Ascending aorta (tissue), 2 donors: Measurements from ENCODE around the gene CCL17. TPM values are rescaled to one million over a fixed set of nuclear protein-coding genes. Genes with fewer than 3 reads are reported as not detected.

ENCODE experiments used
- DNase-seq, 2 donors: peaks; one replicate each; pipeline ENCODE4 v3.0.0-alpha.2; 2019; ENCODE audit warnings: low spot score in 2 of 2
- H3K27ac ChIP-seq, 2 donors: fragments of 200-600 bp; sonication (generic); one replicate each; pipeline ENCODE4 v1.5.1; 2016 to 2017; ENCODE audit warnings: mild to moderate bottlenecking in 1 of 2
- H3K27me3 ChIP-seq: fragments of 200-600 bp; sonication (generic); one replicate; pipeline ENCODE4 v1.5.1; 2017
- H3K36me3 ChIP-seq, 2 donors: fragments of 200-600 bp; sonication (generic); one replicate each; pipeline ENCODE4 v1.5.1; 2016
- H3K4me1 ChIP-seq, 2 donors: fragments of 200-600 bp; sonication (generic); one replicate each; pipeline ENCODE4 v1.5.1; 2016 to 2017; ENCODE audit warnings: mild to moderate bottlenecking in 1 of 2
- H3K4me3 ChIP-seq, 2 donors: fragments of 200-600 bp; sonication (generic); one replicate each; pipeline ENCODE4 v1.5.1; 2016 to 2017; ENCODE audit warnings: mild to moderate bottlenecking in 1 of 2
- H3K9me3 ChIP-seq, 2 donors: fragments of 200-600 bp; sonication (generic); one replicate each; pipeline ENCODE4 v1.5.1; 2016
- intact Hi-C: fragments of 100-400 bp; cut with DNase I; formaldehyde crosslinking; loops from one replicate; pipeline ENCODE4 v1.15.1; 2023
- total RNA-seq: library from RNA; depleted of rRNA; stranded (reverse); fragments of >200 nt; gene quantifications from one replicate; pipeline ENCODE4 v1.1.0, GENCODE V29; 2016
- TF ChIP-seq, protein P1 (sequence below), 3 experiments: fragments of 200-600 bp in 2 of 3; fragments of 450-650 bp in 1 of 3; sonication (generic) in 2 of 3; IDR thresholded peaks; one replicate each; pipeline ENCODE4 v1.5.1; 2016 to 2019; ENCODE audit warnings: antibody characterized with exemption in 3 of 3, mild to moderate bottlenecking in 1 of 3, moderate library complexity in 1 of 3

CCL17 gene
- total RNA-seq, 1 donor from 2014 or later, result not detected

GRCh38 chr16:57380671-57381462 lies 23.7 kb upstream of the CCL17 start:
- H3K9me3 ChIP-seq, result no peaks in the 10 kb centered on the region
- H3K36me3 ChIP-seq, result peaks cover 30% of the 10 kb centered on the region in 2 donors
- peak overlapping the region; percentile 72 to 94 for H3K27ac ChIP-seq
- peaks cover 2 to 42% of the 10 kb centered on the region in 2 donors for H3K4me1 ChIP-seq
- TF ChIP-seq, protein P1, sequence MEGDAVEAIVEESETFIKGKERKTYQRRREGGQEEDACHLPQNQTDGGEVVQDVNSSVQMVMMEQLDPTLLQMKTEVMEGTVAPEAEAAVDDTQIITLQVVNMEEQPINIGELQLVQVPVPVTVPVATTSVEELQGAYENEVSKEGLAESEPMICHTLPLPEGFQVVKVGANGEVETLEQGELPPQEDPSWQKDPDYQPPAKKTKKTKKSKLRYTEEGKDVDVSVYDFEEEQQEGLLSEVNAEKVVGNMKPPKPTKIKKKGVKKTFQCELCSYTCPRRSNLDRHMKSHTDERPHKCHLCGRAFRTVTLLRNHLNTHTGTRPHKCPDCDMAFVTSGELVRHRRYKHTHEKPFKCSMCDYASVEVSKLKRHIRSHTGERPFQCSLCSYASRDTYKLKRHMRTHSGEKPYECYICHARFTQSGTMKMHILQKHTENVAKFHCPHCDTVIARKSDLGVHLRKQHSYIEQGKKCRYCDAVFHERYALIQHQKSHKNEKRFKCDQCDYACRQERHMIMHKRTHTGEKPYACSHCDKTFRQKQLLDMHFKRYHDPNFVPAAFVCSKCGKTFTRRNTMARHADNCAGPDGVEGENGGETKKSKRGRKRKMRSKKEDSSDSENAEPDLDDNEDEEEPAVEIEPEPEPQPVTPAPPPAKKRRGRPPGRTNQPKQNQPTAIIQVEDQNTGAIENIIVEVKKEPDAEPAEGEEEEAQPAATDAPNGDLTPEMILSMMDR (IDR thresholded peaks at IDR 0.05), result no peak
- peak in 1 of 2 donors; percentile 72 for DNase-seq
- H3K4me3 ChIP-seq, result no peak overlapping the region
- intact Hi-C loops, result no loop called here
- no peaks in the 10 kb centered on the region for H3K27me3 ChIP-seq

DNA sequence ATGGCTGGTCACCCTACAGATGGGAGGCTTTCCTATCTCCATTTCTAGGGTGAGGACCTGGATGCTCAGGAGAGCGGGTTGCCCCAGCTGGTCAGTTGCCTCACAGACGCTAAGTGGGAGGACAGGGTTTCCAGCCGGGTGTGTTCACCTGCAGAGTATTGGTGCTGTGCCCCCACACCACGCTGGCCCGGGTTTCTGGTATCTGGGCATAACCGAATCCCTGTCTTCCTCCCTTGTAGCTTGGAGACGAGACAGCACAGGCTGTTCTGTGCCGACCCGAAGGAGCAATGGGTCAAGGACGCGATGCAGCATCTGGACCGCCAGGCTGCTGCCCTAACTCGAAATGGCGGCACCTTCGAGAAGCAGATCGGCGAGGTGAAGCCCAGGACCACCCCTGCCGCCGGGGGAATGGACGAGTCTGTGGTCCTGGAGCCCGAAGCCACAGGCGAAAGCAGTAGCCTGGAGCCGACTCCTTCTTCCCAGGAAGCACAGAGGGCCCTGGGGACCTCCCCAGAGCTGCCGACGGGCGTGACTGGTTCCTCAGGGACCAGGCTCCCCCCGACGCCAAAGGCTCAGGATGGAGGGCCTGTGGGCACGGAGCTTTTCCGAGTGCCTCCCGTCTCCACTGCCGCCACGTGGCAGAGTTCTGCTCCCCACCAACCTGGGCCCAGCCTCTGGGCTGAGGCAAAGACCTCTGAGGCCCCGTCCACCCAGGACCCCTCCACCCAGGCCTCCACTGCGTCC lies 22.6 kb upstream of the CCL17 start:
- TF ChIP-seq, protein P1 (IDR thresholded peaks at IDR 0.05), result no peak
- peaks cover 0 to 46% of the 10 kb centered on the region in 2 donors for H3K4me1 ChIP-seq

DNA sequence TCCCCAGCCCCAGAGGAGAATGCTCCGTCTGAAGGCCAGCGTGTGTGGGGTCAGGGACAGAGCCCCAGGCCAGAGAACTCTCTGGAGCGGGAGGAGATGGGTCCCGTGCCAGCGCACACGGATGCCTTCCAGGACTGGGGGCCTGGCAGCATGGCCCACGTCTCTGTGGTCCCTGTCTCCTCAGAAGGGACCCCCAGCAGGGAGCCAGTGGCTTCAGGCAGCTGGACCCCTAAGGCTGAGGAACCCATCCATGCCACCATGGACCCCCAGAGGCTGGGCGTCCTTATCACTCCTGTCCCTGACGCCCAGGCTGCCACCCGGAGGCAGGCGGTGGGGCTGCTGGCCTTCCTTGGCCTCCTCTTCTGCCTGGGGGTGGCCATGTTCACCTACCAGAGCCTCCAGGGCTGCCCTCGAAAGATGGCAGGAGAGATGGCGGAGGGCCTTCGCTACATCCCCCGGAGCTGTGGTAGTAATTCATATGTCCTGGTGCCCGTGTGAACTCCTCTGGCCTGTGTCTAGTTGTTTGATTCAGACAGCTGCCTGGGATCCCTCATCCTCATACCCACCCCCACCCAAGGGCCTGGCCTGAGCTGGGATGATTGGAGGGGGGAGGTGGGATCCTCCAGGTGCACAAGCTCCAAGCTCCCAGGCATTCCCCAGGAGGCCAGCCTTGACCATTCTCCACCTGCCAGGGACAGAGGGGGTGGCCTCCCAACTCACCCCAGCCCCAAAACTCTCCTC lies 21.9 kb upstream of the CCL17 start:
- peak overlapping the region; percentile 28 to 94 for H3K27ac ChIP-seq
- DNase-seq, result no peak
- TF ChIP-seq, protein P1 (IDR thresholded peaks at IDR 0.05), result no peak
- no peaks in the 10 kb centered on the region for H3K9me3 ChIP-seq
- H3K4me3 ChIP-seq, result no peak overlapping the region
- H3K36me3 ChIP-seq, result peaks cover 30% of the 10 kb centered on the region in 2 donors
- H3K27me3 ChIP-seq, result no peaks in the 10 kb centered on the region
- intact Hi-C loops, result no loop called here
- H3K4me1 ChIP-seq, result peaks cover 0 to 39% of the 10 kb centered on the region in 2 donors

More for the DNA sequence above, 22.6 kb upstream of the CCL17 start:
- H3K4me3 ChIP-seq, result no peak overlapping the region
- H3K9me3 ChIP-seq, result no peaks in the 10 kb centered on the region
- intact Hi-C loops, result no loop called here
- H3K36me3 ChIP-seq, result peaks cover 30% of the 10 kb centered on the region in 2 donors
- no peak for DNase-seq
- H3K27ac ChIP-seq, result peak overlapping the region; percentile 72 to 94
- no peaks in the 10 kb centered on the region for H3K27me3 ChIP-seq

- no peak overlapping the region for H3K4me3 ChIP-seq
- DNase-seq, result peak in 1 of 2 donors; percentile 77
- no peaks in the 10 kb centered on the region for H3K9me3 ChIP-seq
- intact Hi-C loops, result loop anchor here (2.0 kb wide), 1 partner anchor 33 kb away; no protein-coding TSS in a partner anchor
- peaks cover 30% of the 10 kb centered on the region in 2 donors for H3K36me3 ChIP-seq
- peaks cover 0 to 33% of the 10 kb centered on the region in 2 donors for H3K4me1 ChIP-seq
- no peaks in the 10 kb centered on the region for H3K27me3 ChIP-seq
- TF ChIP-seq, protein P1 (IDR thresholded peaks at IDR 0.05), result no peak
- peak overlapping the region; percentile 65 to 75 for H3K27ac ChIP-seq
Observed at GRCh38 chr16:57383276-57384247, 21.0 kb upstream of the CCL17 start.
